Neural crest cell (in vitro differentiated cells): ENCODE results near the gene TMEM129. TPM values are rescaled to one million over a fixed set of nuclear protein-coding genes. Genes with fewer than 3 reads are reported as not detected.

Source experiments
- DNase-seq: peaks from one replicate; pipeline ENCODE4 v3.0.0; 2021; ENCODE audit warnings: low read depth, mixed read lengths, low spot score
- H3K27ac Mint-ChIP-seq: one replicate; pipeline ENCODE4 v1.8.0; 2021; ENCODE audit warnings: mild to moderate bottlenecking, mixed read lengths; ENCODE audit not compliant: unreplicated experiment
- H3K27me3 Mint-ChIP-seq: 2 replicates; pipeline ENCODE4 v1.8.0; 2021; ENCODE audit warnings: low read depth, mild to moderate bottlenecking, mixed read lengths
- H3K36me3 Mint-ChIP-seq: 2 replicates; pipeline ENCODE4 v1.8.0; 2021; ENCODE audit warnings: low read depth, mild to moderate bottlenecking, mixed read lengths
- H3K4me1 Mint-ChIP-seq: 2 replicates; pipeline ENCODE4 v1.8.0; 2021; ENCODE audit warnings: mixed read lengths
- H3K4me3 Mint-ChIP-seq: one replicate; pipeline ENCODE4 v1.8.0; 2021; ENCODE audit warnings: mild to moderate bottlenecking, mixed read lengths
- H3K9me3 Mint-ChIP-seq: 2 replicates; pipeline ENCODE4 v1.8.0; 2021; ENCODE audit warnings: mixed read lengths
- total RNA-seq: library from RNA; stranded (reverse); gene quantifications from 2 replicates; pipeline ENCODE4 v1.2.1, GENCODE V29; 2021
- TF ChIP-seq, protein P1 (sequence below): fragments of 200-600 bp; sonication (generic); conservative IDR thresholded peaks from 2 replicates; pipeline ENCODE4 v1.5.0; 2021; ENCODE audit warnings: antibody characterized with exemption, mild to moderate bottlenecking

The TMEM129 gene
- total RNA-seq, 1 donor from 2014 or later: 37.4 TPM

DNA sequence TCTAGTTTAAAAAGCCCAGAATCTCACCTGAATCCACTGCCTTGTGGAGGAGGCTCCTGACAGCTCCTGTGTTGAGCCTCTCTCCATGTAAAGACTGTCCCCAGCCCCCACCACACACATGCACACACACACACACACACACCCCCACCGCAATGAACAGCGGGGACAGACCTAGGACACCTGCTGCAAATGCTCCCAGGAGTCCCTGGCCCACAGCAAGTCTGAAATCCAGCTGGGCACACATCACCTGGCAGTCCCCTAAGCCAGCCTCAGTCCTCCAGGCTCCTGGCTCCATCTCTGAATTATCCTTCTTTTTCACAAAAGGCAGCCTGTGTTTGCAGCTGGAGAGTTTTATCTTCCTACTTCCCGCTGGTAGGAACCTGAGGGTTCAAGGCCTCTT, 30.4 kb downstream of the TMEM129 start:
- peaks cover 12% of the 10 kb centered on the region for H3K36me3 Mint-ChIP-seq
- no peak overlapping the region for H3K27ac Mint-ChIP-seq
- peaks cover 4% of the 10 kb centered on the region for H3K4me1 Mint-ChIP-seq
- DNase-seq: no peak
- TF ChIP-seq, protein P1, sequence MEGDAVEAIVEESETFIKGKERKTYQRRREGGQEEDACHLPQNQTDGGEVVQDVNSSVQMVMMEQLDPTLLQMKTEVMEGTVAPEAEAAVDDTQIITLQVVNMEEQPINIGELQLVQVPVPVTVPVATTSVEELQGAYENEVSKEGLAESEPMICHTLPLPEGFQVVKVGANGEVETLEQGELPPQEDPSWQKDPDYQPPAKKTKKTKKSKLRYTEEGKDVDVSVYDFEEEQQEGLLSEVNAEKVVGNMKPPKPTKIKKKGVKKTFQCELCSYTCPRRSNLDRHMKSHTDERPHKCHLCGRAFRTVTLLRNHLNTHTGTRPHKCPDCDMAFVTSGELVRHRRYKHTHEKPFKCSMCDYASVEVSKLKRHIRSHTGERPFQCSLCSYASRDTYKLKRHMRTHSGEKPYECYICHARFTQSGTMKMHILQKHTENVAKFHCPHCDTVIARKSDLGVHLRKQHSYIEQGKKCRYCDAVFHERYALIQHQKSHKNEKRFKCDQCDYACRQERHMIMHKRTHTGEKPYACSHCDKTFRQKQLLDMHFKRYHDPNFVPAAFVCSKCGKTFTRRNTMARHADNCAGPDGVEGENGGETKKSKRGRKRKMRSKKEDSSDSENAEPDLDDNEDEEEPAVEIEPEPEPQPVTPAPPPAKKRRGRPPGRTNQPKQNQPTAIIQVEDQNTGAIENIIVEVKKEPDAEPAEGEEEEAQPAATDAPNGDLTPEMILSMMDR: no peak
- no peaks in the 10 kb centered on the region for H3K9me3 Mint-ChIP-seq
- H3K27me3 Mint-ChIP-seq: no peaks in the 10 kb centered on the region
- H3K4me3 Mint-ChIP-seq: no peak overlapping the region

DNA sequence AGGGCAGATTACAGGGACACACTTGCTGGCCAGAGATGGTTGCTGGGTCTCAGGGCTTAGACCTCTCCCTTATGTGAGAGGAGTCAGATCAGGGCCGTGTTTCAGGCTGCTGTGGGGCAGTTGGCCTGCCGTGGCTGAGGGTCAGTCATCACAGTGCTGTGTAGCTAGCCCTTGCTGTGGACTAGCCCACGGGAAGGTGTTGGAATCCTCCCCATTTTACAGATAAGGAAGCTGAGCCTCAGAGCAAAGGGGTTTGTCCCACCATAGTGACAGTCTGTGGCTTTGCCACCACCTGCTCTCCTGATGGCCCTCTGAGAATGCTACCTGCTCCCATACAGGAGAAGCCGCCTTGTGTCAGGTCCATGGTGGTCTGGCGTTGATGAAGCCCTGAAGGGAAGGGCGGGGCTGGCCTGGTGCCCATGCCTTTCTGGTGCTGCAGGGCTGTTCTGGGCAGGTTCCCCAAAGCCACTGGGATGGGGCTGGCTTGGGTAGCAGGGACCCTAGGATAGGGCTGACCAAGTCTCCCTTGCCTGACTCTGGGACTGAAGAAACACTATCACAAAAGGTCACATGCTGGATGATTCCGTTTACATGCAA, 34.6 kb downstream of the TMEM129 start:
- Mint-ChIP-seq H3K9me3 (peaks cover 4% of the 10 kb centered on the region), H3K4me3 (peak overlapping the region; percentile 73), H3K27me3 (peaks cover 19% of the 10 kb centered on the region), H3K27ac (no peak overlapping the region), H3K36me3 (peaks cover 8% of the 10 kb centered on the region), H3K4me1 (peaks cover 14% of the 10 kb centered on the region)
- TF ChIP-seq, protein P1: no peak
- no peak for DNase-seq

DNA sequence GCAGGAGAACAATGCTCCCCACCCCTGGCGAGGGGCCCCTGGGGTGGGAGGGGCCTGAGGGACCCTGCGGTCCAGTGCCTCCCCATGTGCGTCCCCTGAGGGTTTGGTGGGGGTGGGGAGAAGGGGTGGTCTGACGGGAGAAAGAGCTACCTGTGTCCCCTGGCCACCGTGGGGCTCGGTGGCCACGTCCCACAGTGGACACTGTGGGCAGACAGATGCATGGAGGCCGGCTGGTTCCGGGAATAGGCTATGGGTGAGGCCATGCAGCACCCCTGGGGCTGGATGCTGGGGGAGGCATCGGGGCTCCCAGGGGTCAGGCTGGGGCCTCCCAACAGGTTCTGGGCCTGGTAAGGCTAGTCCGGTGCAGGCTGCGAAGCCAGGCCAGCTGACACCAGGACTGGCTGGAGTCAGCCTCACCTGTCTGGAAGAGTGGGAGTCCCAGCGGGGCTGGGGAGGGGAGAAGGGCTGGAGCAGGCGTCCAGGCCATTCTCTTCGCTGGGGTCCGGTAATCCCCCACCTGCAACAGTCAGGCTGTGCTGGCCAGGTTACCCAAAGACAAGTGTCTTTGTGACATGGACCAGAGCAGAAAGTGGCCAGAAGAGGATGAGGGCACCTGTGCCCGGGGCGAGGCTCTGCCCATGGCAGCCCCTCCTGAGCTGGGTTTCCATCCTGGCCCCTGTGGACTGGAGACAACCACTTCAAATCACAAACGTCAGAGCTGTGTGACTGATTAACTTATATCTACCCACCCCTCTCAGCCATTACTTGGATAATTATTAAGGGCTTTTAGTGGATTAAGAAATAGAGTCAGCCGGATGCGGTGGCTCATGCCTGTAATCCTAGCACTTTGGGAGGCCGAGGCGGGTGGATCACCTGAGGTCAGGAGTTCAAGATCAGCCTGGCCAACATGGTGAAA, 35.6 kb downstream of the TMEM129 start:
- DNase-seq: no peak
- TF ChIP-seq, protein P1: no peak
- H3K36me3 Mint-ChIP-seq: peaks cover 6% of the 10 kb centered on the region
- peaks cover 4% of the 10 kb centered on the region for H3K9me3 Mint-ChIP-seq
- no peak overlapping the region for H3K4me3 Mint-ChIP-seq
- peaks cover 27% of the 10 kb centered on the region for H3K27me3 Mint-ChIP-seq
- peaks cover 14% of the 10 kb centered on the region for H3K4me1 Mint-ChIP-seq
- no peak overlapping the region for H3K27ac Mint-ChIP-seq

DNA sequence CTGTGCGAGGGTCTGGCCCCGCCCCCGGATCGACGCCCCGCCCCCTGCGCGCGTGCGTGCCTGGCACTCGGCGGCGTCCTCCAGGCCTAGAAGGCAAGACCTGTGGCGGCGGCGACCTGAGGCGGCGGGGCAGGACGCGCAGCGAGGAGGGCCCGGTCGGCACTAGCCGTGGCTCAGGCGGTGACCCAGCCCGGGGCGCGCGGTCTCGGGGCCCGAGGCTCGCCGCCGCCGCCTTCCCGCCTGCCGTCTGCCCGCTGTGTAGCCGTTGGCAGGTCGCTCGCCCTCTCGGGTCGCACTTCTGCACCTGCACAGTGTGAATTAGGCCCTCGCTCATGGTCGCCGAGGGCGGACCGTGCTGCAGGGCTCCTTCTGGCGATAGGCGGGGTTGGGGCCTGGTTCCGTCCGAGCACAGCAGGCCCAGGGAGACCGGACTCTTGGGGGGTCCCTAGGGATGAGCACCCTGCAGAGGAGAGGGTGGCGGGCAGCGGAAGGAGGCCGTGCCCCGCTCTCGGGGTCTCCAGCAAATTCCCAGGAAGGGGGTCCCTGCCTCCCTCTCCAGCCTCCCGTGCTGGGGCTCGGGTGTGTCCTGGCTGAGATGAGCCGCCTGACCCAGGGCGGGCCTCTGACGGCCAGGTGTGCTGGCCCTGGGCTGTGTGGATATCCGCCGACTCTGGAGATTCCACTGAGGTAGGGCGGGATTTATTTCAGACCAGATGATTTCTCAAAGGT, 36.5 kb downstream of the TMEM129 start:
- DNase-seq: no peak
- Mint-ChIP-seq H3K9me3 (peaks cover 4% of the 10 kb centered on the region), H3K36me3 (peaks cover 3% of the 10 kb centered on the region), H3K4me1 (peaks cover 14% of the 10 kb centered on the region), H3K4me3 (peak overlapping the region; percentile 34), H3K27me3 (peaks cover 31% of the 10 kb centered on the region), H3K27ac (no peak overlapping the region)
- TF ChIP-seq, protein P1: no peak

DNA sequence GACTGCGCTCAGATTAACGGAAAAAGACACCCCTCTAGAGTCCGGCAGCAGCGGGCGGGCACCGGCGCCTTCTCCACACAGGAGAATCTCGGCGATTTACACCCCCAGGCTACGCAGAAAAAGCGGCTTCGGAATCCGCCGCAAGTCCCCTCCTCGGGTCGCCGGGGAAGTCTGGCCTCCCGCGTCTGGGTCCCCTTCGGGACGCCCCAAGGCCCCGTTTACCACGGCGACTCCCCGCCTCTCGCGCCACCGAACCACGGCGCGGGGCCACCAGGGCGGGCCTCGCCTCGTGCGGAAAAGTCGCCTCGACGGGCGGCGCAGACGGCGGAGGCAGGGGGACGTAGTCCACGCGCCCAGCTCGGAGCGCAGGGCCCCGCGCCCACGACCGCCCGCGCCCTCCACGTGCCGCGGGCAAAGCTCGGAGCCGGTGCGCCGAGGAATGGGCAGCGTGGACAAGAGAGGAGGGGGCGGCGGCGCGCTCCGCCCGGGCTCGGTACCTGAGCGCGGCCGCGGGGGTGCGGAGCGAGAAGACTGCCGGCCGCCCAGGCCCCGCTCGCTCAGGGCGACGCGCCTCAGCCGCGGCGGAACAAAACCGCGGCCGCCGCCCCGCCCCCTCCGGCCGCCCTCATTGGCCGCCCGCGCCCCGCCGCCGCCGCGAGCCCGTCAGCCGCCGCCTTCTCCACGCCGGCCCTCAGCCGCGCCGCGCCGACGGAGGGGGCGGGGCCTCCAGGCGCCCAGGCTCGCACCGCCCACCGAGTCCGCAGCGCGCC, 37.2 kb downstream of the TMEM129 start, which contains the start of gene FAM53A:
TSS of gene FAM53A (minus strand) at position 578 of the 770 bp plus-strand sequence. CDS start 15,572 bp downstream, outside the sequence.
- peak; percentile 93 for DNase-seq
- TF ChIP-seq, protein P1: no peak
- H3K9me3 Mint-ChIP-seq: peaks cover 4% of the 10 kb centered on the region
- H3K4me1 Mint-ChIP-seq: peaks cover 14% of the 10 kb centered on the region
- peak within 1 kb of the TSS; percentile 89 for H3K4me3 Mint-ChIP-seq
- no peaks in the 10 kb centered on the region for H3K36me3 Mint-ChIP-seq
- peak within 1 kb of the TSS; percentile 83 for H3K27ac Mint-ChIP-seq
- H3K27me3 Mint-ChIP-seq: peaks cover 31% of the 10 kb centered on the region
